Measurements from ENCODE around the gene CREBBP.
"Not testable (repeated sequence)": the region's sequence is repeated elsewhere in the genome, so short reads cannot be mapped to it uniquely, and the experiment has no call there.

Gene CREBBP

DNA sequence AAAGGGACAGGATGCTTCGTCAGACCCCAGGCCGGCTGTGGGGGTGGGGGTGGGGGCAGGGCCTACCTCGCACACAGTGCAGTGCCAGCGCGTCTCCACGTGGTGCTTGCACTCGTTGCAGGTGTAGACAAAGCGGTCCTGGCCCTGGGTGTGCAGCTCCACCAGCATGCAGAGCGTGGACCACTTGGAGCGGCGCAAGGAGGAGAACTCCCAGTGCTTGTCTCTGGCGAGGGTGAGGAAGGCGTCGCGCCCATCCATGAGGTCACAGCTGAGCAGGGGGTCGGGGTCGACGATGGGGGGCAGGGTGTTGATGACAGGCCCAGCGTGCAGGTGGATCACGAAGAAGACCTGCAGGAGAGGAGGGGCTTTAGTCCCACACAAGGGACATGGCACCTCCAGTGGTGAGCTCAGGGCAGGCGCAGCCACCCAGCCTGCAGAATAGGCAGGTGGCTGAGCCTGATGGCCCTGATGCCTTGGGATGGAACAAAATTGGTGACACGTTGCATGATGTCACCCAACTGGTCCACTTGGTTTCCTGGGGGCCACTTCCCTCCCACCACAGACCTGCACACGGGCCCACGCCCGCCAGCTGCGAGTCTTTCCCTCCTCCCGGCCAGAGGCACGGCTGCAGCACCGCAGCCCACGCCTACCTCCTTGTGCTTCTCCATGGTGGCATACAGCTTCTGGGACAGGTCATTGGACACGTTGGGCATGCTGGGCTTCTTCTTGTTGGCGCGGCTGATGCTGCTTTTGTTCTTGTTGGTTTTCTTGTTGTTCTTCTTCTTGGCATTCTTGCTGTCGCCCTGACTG, 149.2 kb downstream of the CREBBP start:
- no peak for DNase-seq

DNA sequence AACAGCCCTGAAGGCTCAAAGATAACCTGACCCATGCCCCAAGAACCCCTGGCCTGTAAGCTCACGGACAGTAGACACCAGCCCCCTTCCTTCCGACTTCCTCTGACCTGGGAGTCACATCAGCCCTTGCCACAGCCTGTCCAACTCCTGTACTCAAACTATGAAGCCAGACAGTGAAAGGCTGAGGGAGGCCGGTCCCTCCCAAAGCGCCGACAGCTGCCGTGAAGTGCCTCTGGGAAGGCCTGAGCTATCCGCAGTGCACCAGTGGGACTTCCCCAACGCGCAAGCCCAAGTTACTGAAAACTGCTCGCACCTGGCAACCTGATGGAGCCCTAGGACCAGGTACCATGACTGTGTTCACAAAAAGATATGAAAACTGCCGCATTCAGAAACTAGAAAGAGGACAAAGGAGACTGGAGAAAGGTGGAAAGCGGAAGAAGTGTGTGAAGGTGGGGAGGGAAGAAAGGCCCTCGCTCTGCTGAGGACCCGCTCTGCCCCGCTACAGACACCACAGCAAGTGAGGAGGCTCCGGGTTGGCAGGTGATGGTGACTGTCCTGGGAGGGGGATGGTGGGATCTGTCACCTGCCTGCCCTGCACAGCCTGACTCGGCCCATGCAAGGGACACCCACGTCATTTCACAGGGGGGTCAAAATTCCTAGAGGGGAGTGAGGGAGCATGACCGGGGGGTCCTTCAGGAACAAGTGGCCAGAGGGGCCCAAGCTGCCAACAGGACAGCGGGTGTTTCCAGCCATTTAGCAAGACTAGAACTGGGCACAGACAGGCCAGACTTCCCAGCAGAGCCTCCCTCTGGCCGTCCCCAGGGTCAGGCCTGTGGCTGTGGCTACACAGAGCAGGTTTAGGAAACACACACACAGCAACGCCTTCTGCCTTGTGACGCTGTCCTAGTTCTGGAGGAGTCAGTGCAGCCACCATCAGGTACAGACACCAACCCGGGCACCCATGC, 150.1 kb downstream of the CREBBP start:
- DNase-seq, result no peak

DNA sequence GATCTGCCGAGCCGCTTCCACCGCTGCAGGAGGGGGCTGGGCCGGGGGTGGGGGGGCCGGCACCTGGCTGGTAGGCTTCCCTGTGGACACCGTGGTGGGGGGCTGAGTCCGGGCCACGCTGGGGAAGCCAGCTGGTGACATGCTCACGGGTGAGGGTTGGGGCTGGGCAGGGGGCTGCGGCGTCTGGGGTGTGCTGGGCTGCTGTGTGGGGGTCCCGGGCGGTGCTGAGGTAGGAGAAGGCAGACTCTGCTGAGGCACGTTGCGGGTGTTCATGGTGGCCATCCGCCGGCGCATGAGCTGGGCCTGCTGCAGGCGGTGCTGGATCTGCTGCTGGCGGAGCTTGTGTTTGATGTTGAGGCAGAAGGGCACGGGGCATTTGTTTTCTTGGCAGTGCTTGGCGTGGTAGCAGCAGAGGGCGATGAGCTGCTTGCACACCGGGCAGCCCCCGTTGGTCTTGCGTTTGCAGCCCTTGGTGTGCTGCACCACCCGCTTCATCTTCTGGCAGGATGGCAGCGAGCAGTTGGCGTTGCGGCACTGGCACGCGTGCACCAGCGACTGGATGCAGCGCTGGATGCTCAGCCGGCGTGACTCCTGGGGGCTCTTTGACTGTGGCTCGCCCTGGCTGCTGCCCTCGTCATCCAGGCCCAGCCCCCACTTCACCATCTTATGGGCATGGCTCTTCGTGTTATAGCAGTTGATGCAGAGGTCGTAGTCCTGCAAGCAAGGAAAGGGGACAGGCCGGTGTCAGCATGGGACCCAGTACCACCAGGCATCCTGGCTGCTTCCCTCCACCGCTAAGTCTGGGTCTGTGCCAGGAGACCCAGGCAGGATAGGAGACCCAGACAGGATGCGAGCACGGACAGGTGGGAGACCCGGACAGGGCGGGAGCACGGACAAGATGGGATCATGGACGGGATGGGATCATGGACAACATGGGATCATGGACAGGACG, 151.1 kb downstream of the CREBBP start:
- no peak for DNase-seq

DNA sequence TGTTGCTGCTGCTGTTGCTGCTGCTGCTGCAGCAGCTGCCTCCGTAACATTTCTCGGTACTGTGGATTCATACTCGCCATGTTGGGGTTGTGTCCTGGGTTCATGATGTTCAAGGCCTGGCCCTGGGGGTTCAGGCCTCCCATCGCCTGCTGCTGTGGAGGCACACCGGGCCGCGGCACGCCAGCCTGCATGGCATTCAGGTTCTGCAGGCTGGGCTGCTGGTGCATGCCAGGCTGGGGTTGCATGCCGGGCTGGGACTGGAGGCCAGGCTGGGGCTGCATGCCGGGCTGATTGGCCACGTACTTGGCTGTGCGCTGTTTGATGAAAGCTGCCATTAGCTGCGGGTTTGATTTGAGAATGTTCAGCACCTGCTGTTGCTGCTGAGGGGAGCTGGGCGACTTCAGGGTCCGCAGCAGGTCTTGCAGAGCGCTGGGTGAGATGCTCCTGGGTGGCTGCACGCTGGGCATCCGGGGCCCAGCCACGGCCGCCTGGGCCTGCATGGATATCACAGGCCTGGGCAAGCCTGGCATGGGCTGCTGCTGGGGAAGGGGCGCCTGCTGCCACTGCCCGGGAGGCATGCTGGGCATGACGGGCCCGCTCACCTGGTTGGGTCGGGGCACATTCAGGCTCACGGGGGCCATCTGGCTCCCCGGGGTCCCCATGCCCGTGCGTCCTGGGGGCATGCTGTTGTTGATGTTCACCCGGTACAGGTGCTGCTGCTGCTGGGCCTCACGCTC, 151.9 kb downstream of the CREBBP start:
- DNase-seq, result no peak

DNA sequence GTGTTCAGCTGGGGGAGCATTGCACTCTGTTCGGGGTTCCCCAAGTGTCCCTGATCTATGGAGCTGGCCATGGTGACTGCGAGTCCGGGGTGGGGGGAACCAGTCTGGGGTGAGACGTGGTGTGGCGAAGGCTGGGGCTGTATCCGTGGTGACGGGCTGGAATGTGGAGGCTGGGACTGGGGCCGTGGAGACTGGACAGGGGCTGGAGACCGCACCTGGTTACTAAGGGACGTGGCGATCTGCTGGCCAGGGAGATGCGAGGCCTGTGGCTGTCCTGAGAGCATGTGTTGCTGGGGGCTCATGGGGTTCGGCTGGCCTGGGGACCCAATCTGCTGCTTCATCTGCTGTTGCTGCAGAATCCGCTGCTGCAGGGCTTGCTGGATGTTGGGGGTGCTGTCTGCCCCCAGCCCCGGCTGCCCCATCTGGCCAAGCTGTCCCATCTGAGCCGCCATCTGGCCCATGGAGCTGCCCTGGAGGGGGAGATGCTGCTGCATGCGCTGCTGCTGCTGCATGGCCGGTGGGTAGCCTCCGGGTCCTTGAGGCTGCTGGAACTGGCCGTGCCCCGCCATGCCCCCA, 152.6 kb downstream of the CREBBP start:
- DNase-seq, result no peak

DNA sequence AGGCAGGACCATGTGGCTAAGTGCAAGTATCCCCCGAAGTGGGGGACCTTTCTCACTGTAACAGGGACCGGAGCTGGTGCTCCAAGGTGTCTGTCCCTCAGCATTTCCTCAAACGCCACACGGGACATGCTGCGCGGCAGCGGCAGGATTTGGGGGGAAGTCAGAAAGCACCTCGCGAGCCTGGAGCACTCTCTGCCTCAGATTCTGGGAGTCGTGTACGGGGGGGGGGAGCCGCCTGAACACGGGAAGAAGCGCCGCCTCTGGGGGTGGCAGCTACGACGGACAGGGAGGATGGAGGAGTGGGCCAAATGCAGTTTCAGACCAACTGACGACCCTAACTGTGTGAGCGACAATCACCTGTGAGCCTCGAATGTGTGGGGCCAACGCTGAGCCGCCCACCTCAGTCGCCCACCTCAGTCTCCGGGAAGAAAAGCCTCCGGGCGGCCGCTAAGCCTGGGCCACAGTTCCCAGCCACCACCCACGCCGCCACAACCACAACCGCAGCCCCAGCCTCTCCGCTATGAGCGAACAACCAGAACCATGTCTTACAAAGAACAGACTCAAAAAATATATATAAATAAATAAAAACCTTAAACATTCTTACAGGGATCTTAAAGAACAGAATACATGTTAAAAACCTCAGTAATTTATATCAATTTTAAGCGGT, 154.4 kb downstream of the CREBBP start:
- DNase-seq, result no peak

DNA sequence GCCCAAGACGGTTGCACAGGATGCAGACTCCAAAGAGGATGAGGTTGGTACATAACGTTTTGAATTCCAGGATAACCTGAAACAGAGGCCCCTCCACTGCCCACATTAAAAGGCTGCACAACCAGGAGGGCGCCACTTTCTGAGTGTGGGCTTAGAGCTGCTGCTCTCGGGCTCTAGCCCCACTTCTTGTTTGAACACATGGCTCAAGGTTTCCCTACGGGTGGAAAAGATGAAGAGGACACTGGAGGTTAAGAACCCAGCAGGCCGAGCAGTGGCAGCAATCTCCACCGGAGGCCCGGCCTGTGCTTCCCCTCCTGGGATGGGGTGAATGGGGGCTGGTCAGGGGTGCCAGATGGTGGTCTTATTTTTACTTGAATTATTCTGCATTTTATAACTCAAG, 155.2 kb downstream of the CREBBP start:
- DNase-seq, result no peak

DNA sequence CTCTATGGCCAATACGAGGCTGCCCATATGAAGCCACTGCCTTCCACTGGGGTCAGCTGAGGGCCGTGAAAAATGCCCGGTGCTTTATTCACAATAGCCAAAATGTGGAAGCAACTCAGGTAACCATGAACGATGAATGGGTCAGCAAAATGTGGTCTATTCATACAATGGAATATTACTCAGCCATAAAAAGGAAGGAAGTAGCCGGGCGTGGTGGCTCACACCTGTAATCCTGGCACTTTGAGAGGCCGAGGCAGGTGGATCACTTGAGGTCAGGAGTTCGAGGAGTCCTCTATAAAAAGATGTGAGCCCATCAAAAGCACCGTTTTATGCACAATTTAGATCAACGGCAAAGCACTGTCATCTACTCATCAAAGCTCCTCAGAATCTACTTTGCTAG, 158.0 kb downstream of the CREBBP start:
- DNase-seq, result no peak

DNA sequence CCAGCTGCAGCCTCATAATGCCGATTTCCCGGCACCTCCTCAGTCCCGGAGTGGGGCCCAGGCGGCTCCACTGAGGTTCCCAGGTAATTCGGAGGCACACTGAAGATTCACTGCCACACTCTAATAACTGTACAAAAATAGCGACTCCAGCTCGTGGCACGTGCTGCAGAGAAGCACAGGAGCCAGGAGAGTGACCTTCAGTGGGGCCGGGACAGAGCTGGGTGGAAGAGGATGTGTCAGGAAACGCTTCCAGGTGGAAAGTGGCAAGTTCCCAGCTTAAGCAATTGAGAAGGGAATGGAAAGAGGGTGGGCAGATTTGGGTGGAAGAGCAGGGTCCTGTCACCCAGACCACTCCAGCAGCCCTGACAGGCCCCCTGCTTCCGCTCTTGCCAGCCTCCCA, 160.1 kb downstream of the CREBBP start:
- DNase-seq, result no peak

DNA sequence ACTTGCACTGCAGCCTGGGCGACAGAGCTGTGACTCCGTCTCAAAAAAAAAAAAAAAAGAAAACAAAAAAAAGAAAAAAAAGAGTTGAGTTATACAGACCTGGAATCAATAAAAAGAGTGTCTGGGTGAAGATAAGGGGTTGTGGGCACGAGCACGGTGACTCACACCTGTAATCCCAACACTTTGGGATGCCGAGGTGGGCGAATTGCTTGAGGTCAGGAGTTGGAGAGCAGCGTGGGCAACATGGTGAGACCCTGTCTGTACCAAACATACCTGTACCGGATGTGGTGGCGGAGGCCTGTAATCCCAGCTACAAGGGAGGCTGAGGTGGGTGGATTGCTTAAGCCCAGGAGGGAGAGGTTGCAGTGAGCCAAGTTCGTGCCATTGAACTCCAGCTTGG, 161.9 kb downstream of the CREBBP start:
- no peak for DNase-seq

DNA sequence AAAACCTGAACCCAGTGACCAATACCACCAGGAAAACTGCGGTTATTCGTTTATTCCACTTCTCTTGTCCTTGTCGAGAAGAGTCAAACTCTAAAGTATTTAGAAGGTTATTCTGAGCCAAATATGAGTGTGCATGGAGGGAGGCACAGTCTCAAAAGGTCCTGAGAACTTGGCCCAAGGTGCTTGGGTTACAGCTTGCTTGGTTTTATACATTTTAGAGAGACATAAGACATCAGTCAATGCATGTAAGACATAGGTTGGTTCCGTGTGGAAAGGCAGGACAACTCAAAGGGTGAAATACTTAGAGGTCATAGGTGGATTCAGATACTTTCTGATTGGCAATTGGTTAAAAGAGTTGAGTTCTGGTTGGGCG, 162.5 kb downstream of the CREBBP start:
- no peak for DNase-seq

DNA sequence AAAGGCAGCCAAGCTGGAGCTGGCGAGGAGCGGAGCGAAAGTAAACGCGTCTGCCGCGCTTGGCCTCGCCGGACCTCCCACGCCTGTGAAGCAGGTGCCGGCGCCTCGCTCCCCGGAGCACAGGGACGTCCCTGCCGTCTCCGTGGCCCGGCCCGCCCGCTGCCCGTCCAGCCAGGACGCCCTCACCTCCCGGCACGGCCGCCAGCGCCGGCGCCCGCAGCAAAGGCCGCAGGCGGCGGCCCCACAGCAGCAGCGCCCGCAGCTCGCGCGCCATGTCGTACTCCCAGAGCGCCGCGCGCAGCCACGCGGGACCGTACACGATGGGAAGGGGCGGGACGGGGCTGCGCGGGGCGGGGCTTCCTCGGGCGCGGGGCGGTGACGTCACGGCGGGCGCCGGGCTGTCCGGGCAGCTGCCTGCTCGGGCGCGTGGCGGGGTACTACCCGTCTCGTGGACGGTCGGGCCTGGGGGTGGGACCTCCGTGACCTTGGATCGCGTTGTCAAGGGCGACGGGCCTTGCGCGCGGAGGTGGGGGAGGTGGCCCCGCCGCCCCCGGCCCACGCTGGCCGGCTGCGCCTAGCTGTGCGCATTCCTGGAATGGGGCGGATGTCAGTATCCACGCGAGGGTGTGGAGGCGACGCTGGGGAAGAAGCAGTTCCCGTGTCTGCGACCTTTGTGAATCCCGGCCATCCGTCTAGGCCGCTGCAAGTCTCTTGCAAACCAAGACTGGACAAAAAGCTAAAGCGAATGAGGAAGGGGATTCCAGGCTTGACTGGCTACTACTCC, 163.1 kb downstream of the CREBBP start, which contains the start of gene TRAP1:
Gene TRAP1 (minus strand): TSS at position 290 of the 784 bp plus-strand sequence. CDS start 16 bp downstream, at position 274.
- peak; percentile 91 for DNase-seq

DNA sequence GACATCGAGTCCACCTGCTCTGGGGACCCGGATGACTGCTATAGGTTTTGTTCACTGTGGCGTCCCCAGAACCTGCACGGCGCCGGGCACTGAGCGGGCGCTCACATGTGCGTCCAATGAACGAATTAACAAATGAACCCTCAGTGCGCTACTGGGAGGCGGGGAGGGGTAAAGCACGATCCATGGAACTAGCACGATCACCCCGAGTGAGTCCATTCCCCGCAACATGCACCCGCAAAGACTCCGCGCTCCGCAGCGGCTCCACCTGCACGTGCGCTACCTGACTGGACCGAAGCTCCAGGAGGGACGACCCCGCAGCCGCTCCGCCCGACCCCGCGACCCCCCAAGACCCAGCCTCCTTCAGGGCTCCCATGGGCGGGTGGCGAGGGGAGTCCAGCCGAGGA, 163.7 kb downstream of the CREBBP start:
- DNase-seq, result peak; percentile 47

DNA sequence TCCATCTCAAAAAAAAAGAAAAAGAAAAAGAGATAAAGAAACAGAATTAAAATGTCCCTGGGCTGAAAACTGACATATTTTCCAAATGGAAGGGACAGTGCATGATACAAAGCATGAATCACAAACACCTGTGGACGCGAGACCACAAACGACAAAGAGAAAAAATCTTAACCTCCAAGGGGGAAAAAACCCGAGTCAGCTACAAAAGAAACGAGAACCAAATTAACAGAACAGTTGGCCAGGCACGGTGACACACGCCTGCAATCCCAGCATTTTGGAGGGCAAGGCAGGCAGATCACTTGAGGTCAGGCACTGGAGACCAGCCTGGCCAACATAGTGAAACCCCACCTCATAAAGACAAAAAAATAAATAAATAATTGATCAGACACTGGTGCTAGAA, 165.1 kb downstream of the CREBBP start:
- no peak for DNase-seq

DNA sequence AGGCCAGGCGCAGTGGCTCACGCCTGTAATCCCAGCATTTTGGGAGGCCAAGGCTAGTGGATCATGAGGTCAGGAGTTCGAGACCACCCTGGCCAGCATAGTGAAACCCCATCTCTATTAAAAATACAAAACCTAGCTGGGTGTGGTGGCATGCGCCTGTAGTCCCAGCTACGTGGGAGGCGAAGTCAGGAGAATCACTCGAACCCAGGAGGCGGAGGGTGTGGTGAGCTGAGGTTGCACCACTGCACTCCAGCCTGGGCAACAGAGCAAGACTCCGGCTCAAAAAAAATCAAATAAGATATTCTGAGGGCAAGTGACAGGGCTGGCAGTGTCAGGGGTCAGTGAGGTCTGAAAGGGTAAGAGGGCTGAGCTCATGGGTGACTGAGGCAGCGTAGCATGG, 166.1 kb downstream of the CREBBP start:
- not testable (repeated sequence) for DNase-seq

DNA sequence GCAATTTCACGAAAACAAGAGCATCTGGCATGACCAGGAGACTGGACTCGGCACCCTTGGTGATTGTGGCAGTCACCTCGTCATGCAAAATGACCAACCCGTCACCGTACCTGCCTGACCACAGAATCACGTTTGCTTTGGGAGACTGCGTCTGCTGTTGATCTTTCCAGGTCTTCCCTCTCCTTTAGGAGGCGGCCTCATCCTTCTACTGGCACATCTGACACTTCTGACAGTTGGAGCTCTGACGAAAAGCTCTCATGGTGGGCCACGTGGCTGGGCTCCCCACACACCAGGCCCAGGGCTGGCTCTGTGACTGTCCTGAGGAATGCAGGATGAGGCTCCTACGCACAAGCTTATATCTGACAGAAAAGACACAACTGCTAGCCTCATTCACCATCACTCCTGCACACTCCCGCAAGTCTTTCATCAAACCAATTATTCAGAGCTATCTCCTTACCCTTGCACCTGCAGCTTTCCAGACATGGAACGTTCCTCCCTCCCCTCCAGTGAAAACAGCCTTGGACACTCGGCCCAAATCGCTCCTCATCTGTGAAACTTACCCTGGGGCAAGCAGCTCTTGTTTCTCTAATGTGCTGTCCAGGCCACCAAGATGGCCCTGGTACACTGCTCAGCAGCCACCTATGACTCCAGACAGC, 166.8 kb downstream of the CREBBP start:
- no peak for DNase-seq

DNA sequence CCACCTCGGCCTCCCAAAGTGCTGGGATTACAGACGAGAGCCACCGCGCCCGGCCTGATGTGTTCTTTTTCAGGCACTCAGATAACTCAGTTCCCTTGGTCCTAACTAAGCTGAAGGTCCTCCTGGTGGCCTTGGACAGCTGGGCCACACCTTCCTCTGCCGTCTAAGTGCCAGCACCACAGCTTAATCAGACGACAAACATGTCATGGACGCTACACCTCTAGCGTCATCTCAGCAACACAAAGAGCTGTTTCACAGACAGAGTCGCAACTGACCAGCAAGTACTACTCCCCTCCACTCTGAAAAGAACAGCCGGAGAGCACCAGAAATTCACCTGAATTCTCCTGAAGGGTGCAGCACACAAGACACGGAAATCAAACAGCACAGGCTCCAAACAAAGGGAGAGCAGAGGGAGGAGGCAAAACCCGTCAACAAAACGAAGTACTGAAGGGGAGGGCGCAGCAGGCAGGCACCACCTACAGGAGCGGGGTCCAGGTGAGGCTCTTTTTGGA, 167.6 kb downstream of the CREBBP start:
- no peak for DNase-seq

DNA sequence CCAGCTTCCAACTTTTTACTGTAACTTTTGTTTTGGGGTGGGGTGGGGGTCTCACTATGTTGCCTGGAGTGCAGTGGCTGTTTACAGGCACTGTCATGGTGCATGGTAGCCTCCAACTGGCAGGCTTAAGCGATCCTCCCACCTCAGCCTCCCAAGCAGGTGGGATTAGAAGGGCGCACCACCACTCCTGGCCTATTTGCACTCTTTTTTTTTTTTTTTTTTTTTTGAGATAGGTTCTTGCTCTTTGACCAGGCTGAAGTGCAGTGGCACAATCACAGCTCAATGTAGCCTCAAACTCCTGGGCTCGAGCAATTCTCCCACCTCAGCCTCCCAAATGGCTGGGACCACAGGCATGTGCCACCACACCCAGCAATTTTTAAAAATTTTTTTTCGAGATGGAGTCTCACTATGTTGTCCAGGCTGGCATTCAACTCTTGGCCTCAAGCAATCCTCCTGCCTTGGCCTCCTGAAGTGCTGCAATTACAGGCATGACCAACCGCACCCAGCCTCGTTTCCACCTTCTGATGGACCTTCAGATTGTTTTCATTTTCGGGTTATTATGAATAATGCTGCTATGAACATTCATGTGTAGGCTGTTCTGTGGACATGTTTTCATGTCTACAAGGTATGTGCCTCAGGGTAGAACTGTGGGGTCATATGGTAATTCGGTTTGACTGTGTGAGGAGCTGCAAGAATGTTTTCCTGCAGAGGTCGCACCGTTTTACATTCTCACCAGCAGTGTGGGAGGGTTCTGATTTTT, 174.1 kb downstream of the CREBBP start:
- no peak for DNase-seq

DNA sequence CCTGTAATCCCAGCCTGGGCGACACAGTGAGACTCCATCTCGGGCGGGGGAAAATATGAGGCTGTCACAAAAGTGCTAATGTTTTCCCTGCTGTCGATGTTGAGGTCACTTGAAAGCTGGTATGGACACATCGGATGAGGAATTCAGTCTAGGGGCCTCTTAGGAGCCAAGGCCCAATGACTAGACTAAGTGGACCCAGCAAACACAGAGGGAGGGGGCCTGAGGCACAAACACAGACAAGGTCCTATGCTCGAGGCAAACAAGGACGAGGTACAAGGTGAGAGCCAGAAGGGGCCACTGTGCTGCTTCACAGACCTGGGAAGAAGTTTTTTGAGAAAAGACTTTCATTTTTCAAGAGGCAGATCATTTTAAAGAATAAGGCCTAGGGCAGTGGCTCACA, 178.4 kb downstream of the CREBBP start:
- DNase-seq, result no peak
